Body of pancreas (tissue), 4 donors: Measurements from ENCODE around the gene PSMD6. TPM values are rescaled to one million over a fixed set of nuclear protein-coding genes. Genes with fewer than 3 reads are reported as not detected.
A peak's percentile ranks its signal among the peaks of the same experiment; 100 is the strongest.

Source experiments
- ATAC-seq: fragments of 150-250 bp; one replicate; pipeline ENCODE4 v1.9.1; 2016
- DNase-seq, 4 donors: peaks; one replicate each; pipeline ENCODE4 v3.0.0-alpha.2; 2019
- H3K27ac ChIP-seq, 4 donors: fragments of 200-600 bp; sonication (generic); 1 replicate in 3 of 4; 2 replicates in 1 of 4; pipeline versions ENCODE4 v1.5.1 to v1.6.1; 2016 to 2019; ENCODE audit warnings: mild to moderate bottlenecking in 1 of 4, mixed read lengths in 1 of 4, moderate library complexity in 1 of 4
- H3K27me3 ChIP-seq, 2 donors: fragments of 200-600 bp; sonication (generic); one replicate each; pipeline ENCODE4 v1.6.0; 2016; ENCODE audit warnings: mild to moderate bottlenecking in 1 of 2
- H3K36me3 ChIP-seq, 2 donors: fragments of 200-600 bp; sonication (generic); replicated peaks in 1 of 2; 2 replicates each; pipeline ENCODE4 v1.5.1; 2016; ENCODE audit warnings: low read depth in 2 of 2; ENCODE audit not compliant: insufficient read depth in 1 of 2
- H3K4me1 ChIP-seq: fragments of 200-600 bp; sonication (generic); one replicate; pipeline ENCODE4 v1.6.0; 2016
- H3K4me3 ChIP-seq, 2 donors: fragments of 200-600 bp; sonication (generic); 1 replicate in 1 of 2; 2 replicates in 1 of 2; pipeline ENCODE4 v1.5.1; 2016 to 2019
- H3K9me3 ChIP-seq, 3 donors: fragments of 200-600 bp; sonication (generic); 1 replicate in 2 of 3; 2 replicates in 1 of 3; pipeline ENCODE4 v1.5.1; 2016
- POLR2A ChIP-seq, 3 donors: fragments of 450-650 bp; IDR thresholded peaks; one replicate each; pipeline ENCODE4 v1.6.1; 2016; ENCODE audit warnings: antibody characterized with exemption in 3 of 3, mild to moderate bottlenecking in 2 of 3
- WGBS, 2 donors: methylation state at CpG; one replicate each; pipeline ENCODE4 v1.1.5; 2017; 5-methylcytosine and 5-hydroxymethylcytosine counted together
- intact Hi-C: fragments of 100-400 bp; cut with DNase I; formaldehyde crosslinking; loops from one replicate; pipeline ENCODE4 v1.15.1; 2023
- total RNA-seq, 2 donors: library from RNA; depleted of rRNA; stranded (reverse); fragments of >200 nt; gene quantifications; one replicate each; pipeline ENCODE4 v1.1.0, GENCODE V29; 2016
- TF ChIP-seq, protein P1 (sequence below), 7 experiments: fragments of 450-650 bp in 4 of 7; fragments of 200-600 bp in 3 of 7; sonication (generic) in 3 of 7; IDR thresholded peaks; one replicate each; pipeline ENCODE4 v1.5.1; 2016 to 2019; ENCODE audit warnings: antibody characterized with exemption in 7 of 7

PSMD6 gene
- total RNA-seq, 2 donors from 2014 or later: 88.7 to 98.3 TPM

DNA sequence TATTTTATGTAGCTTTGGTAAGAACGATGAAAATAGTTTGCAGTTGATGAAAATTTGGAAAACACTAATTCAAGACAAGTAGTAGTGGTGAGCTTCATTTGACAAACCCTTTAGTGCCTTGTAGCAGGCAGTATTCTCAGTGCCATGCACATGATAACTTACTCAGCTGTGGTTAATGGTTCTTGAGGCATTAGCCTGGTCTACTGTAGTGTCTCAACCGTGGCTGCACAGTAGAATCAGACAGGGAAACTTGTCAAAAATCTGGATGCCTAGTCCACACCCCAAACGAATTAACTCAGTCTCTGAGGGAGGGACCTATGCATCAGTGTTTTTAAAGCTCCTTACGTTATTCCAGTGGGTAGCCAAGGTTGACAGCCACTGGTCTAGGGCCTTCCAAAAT is 45.4 kb downstream of the PSMD6 start:
- intact Hi-C loops: no loop called here
- peak overlapping the region; percentile 53 to 90 (median 80) for H3K27ac ChIP-seq
- no peaks in the 10 kb centered on the region for H3K9me3 ChIP-seq
- peaks cover 0 to 3% of the 10 kb centered on the region in 2 donors for H3K36me3 ChIP-seq
- H3K27me3 ChIP-seq: no peaks in the 10 kb centered on the region
- DNase-seq: no peak
- TF ChIP-seq, protein P1, sequence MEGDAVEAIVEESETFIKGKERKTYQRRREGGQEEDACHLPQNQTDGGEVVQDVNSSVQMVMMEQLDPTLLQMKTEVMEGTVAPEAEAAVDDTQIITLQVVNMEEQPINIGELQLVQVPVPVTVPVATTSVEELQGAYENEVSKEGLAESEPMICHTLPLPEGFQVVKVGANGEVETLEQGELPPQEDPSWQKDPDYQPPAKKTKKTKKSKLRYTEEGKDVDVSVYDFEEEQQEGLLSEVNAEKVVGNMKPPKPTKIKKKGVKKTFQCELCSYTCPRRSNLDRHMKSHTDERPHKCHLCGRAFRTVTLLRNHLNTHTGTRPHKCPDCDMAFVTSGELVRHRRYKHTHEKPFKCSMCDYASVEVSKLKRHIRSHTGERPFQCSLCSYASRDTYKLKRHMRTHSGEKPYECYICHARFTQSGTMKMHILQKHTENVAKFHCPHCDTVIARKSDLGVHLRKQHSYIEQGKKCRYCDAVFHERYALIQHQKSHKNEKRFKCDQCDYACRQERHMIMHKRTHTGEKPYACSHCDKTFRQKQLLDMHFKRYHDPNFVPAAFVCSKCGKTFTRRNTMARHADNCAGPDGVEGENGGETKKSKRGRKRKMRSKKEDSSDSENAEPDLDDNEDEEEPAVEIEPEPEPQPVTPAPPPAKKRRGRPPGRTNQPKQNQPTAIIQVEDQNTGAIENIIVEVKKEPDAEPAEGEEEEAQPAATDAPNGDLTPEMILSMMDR (IDR thresholded peaks at IDR 0.05): no peak
- TF ChIP-seq POLR2A (IDR thresholded peaks at IDR 0.05): no peak
- H3K4me3 ChIP-seq: no peak overlapping the region
- 55 to 59% methylated on average over 4 of the region's 4 CpGs for WGBS, 2 donors
- peaks cover 95% of the 10 kb centered on the region for H3K4me1 ChIP-seq
- no peak for ATAC-seq

DNA sequence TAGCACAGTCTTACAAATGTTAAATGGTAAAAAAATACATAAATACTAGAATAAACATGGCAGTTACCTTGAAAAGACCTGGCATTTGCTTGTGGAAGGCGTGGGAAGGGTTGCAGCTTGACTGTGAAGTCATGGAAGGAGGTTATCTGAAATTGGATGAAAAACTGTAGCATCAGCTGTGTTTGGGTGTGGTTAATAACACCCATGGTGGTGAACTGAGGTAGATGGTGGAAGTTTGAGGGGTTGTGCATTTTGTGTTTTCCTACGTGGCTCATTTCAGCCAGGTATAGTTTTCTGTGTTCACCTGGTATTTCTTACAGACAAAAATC is 46.5 kb downstream of the PSMD6 start:
- Histone ChIP-seq H3K27ac (peak overlapping the region; percentile 53 to 90 (median 80)), H3K9me3 (no peaks in the 10 kb centered on the region), H3K4me3 (no peak overlapping the region), H3K27me3 (no peaks in the 10 kb centered on the region), H3K4me1 (peaks cover 100% of the 10 kb centered on the region), H3K36me3 (no peaks in the 10 kb centered on the region)
- intact Hi-C loops: no loop called here
- TF ChIP-seq, protein P1 (IDR thresholded peaks at IDR 0.05): no peak
- TF ChIP-seq POLR2A (IDR thresholded peaks at IDR 0.05): no peak
- 28% methylated on average over 2 of the region's 2 CpGs for WGBS, 2 donors
- DNase-seq (peak; percentile 76 to 89 (median 83)), ATAC-seq (peak; percentile 57)

DNA sequence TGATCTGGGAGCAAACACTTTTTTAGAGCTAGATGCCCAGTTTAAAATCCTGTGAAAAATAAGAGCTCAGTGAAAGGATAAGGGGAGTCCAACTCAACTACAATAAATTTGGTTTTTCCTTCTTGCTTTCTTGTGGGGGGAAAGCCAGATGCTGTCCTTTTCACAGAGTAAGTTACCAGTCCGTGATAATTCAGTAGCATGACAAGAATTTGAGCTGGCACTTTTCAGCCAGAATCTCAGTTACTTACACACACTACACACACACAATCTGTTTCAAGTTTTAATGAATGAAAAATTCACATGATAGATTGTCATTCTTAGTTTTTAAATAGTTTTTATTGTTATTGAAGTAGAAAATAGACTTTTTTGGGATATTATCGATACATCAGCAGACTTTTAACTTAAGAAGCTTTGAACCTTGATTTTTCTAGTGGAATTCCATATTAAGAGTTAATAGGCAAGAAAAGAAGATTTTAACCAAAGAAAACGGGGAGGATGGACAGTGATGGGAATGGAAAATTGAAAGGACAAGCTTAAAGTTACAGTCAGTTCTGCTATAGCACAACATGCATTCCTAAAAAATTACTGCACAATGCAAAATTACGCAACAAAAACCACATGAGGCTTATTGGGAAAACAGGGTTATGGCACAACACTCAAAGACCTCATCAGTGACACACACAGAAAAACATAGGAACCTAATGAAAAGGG is 47.0 kb downstream of the PSMD6 start:
- no peaks in the 10 kb centered on the region for H3K36me3 ChIP-seq
- H3K27ac ChIP-seq: peak overlapping the region; percentile 53 to 90 (median 80)
- no peak for DNase-seq
- no peaks in the 10 kb centered on the region for H3K27me3 ChIP-seq
- no peak overlapping the region for H3K4me3 ChIP-seq
- H3K9me3 ChIP-seq: no peaks in the 10 kb centered on the region
- intact Hi-C loops: no loop called here
- 42 to 43% methylated on average over 4 of the region's 4 CpGs for WGBS, 2 donors
- peaks cover 98% of the 10 kb centered on the region for H3K4me1 ChIP-seq
- ATAC-seq: no peak
- TF ChIP-seq, protein P1 (IDR thresholded peaks at IDR 0.05): no peak
- TF ChIP-seq POLR2A (IDR thresholded peaks at IDR 0.05): no peak

DNA sequence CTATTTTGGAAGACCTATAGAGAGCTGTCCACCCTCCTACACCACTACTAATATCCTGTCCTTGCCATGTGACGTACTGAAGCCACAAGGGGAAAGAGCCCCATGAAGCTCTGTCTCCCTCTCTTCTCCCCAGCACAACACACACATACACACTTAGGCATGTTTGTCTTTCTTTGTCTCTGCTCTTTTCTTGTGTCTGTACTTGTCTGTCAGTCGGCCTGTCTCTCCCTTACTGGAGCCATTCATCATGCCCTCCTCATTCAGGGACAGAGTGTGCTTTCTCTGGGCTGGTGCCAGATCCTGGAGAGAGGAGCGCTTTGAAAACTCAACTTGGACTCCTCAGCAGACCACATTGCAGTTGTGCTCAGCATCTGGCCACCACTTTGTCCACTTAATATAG is 47.6 kb downstream of the PSMD6 start:
- Histone ChIP-seq H3K4me3 (no peak overlapping the region), H3K4me1 (peaks cover 98% of the 10 kb centered on the region), H3K27ac (peak overlapping the region; percentile 53 to 90 (median 80)), H3K9me3 (no peaks in the 10 kb centered on the region), H3K36me3 (no peaks in the 10 kb centered on the region), H3K27me3 (no peaks in the 10 kb centered on the region)
- TF ChIP-seq, protein P1 (IDR thresholded peaks at IDR 0.05): no peak
- TF ChIP-seq POLR2A (IDR thresholded peaks at IDR 0.05): peak in 2 of 3 donors; percentile 15 to 24
- 20 to 27% methylated on average over 3 of the region's 3 CpGs for WGBS, 2 donors
- ATAC-seq (peak; percentile 39), DNase-seq (peak; percentile 72 to 81 (median 76))
- intact Hi-C loops: no loop called here

DNA sequence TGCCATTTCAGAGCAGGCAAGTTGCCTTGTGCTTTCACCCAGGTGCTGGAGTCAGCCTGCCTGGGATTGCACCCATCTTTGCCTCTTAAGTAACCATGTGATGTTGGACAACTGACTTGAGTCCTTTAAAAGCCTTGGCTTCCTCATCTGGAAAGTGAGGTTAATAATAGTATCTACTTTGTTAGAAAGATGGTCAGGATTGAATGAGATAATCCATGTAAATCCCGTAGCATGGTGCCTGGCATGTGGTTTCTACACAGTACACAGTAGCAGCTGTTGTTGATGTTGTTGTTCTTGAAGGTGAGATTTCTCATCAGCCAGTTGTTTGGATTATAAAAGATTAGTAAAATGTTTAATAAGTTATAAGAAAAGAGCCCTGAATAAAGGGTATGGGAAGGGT is 48.8 kb downstream of the PSMD6 start:
- intact Hi-C loops: no loop called here
- H3K4me3 ChIP-seq: no peak overlapping the region
- no peak for ATAC-seq

More for the DNA sequence above, 48.8 kb downstream of the PSMD6 start:
- Histone ChIP-seq H3K27ac (peak overlapping the region in 3 of 4 donors; percentile 82 to 90 (median 89)), H3K27me3 (no peaks in the 10 kb centered on the region), H3K4me1 (peaks cover 98% of the 10 kb centered on the region), H3K36me3 (no peaks in the 10 kb centered on the region), H3K9me3 (no peaks in the 10 kb centered on the region)
- WGBS, 2 donors: 36 to 43% methylated on average over 1 of the region's 1 CpG
- no peak for TF ChIP-seq POLR2A (IDR thresholded peaks at IDR 0.05)
- TF ChIP-seq, protein P1 (IDR thresholded peaks at IDR 0.05): no peak
- no peak for DNase-seq
